ENCODE data around the gene TBL1X. TPM values are rescaled to one million over a fixed set of nuclear protein-coding genes. Genes with fewer than 3 reads are reported as not detected.

Gene TBL1X
- total RNA-seq, 1 donor from 2014 or later, result 34.5 TPM

DNA sequence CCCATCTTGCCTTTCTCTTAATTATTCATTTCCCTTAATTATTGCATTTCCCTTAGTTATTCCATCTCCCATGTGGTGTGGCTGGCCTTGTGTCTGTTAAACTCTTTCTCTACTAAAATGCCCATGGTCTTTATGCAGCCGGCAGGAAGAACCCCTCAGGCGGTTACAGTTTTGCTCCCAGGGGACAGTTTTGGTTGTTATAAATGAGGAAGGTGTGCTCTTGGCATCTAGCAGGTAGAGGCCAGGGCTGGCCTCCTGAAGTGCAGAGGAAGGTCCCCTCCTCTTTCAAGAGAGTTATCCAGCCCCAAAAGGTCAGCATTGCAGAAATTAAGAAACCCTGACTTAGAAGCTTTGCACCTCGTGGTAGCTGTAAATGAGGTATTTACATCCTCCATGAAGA, 18.0 kb downstream of the TBL1X start:
- Mint-ChIP-seq H3K27me3 (ENCODE audit: low read depth) (no peaks in the 10 kb centered on the region), H3K4me3 (no peak overlapping the region), H3K9me3 (peaks cover 52% of the 10 kb centered on the region), H3K27ac (no peak overlapping the region), H3K36me3 (peaks cover 14% of the 10 kb centered on the region), H3K4me1 (peaks cover 7% of the 10 kb centered on the region)
- DNase-seq (ENCODE audit: low spot score in 2 of 2, unreplicated experiment in 2 of 2), result no peak
- TF ChIP-seq, protein P1, sequence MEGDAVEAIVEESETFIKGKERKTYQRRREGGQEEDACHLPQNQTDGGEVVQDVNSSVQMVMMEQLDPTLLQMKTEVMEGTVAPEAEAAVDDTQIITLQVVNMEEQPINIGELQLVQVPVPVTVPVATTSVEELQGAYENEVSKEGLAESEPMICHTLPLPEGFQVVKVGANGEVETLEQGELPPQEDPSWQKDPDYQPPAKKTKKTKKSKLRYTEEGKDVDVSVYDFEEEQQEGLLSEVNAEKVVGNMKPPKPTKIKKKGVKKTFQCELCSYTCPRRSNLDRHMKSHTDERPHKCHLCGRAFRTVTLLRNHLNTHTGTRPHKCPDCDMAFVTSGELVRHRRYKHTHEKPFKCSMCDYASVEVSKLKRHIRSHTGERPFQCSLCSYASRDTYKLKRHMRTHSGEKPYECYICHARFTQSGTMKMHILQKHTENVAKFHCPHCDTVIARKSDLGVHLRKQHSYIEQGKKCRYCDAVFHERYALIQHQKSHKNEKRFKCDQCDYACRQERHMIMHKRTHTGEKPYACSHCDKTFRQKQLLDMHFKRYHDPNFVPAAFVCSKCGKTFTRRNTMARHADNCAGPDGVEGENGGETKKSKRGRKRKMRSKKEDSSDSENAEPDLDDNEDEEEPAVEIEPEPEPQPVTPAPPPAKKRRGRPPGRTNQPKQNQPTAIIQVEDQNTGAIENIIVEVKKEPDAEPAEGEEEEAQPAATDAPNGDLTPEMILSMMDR (IDR thresholded peaks at IDR 0.05; ENCODE audit: unreplicated experiment), result no peak

DNA sequence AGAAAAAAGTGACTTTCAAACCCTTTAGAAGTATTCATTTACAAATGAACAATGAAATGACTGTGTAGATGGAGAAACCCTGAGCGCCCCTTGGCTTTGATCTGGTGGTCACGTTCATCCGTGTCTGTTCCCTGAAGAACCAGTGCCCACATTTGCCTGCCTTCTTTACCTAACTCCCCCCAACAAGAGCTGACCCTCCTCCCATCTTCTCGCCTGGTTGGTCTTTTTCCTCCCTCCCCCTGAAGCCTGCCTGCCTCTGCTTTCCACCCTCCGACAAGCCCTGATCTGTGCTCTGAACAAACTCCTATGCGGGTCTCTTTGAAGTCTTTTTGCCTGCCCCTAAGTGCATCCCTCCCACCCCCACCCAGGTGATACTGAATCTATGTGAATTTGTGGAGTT, 18.5 kb downstream of the TBL1X start:
- DNase-seq (ENCODE audit: low spot score in 2 of 2, unreplicated experiment in 2 of 2), result no peak
- Mint-ChIP-seq H3K27ac (peak overlapping the region; percentile 21), H3K4me1 (peaks cover 7% of the 10 kb centered on the region), H3K9me3 (peaks cover 54% of the 10 kb centered on the region), H3K36me3 (peaks cover 14% of the 10 kb centered on the region), H3K27me3 (ENCODE audit: low read depth) (no peaks in the 10 kb centered on the region), H3K4me3 (no peak overlapping the region)
- TF ChIP-seq, protein P1 (IDR thresholded peaks at IDR 0.05; ENCODE audit: unreplicated experiment), result no peak

DNA sequence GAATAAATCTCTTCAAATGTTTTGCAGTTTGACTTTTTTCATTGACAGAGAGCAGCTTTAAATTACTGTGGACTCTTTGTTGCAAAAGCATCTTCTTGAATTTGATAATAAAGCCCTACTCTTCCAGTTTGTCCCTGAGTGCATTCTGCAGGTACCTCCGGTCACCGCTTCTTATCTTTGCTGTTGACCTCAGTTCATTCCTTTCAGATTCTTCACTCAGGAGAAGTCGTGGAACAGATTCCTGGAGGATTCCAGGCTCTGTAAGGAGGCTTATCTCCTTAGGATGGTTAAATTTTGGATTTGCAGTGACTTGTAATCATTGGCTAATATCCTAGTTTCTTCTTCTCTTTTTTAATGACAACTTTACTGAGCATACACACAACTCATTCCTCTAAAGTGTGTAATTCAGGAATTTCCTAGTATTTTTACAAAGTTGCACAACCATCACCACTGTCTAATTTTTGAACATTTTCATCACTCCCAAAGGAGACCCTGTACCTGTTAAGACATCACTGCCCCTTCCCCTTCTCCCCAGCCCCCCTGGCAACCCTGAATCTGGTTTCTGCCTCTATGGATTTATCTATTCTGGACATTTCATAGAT, 22.0 kb downstream of the TBL1X start:
- H3K27ac Mint-ChIP-seq, result peak overlapping the region; percentile 81
- H3K36me3 Mint-ChIP-seq, result peaks cover 6% of the 10 kb centered on the region
- no peak overlapping the region for H3K4me3 Mint-ChIP-seq
- no peak for DNase-seq (ENCODE audit: low spot score in 2 of 2, unreplicated experiment in 2 of 2)
- H3K27me3 Mint-ChIP-seq (ENCODE audit: low read depth), result no peaks in the 10 kb centered on the region
- TF ChIP-seq, protein P1 (IDR thresholded peaks at IDR 0.05; ENCODE audit: unreplicated experiment), result no peak
- H3K4me1 Mint-ChIP-seq, result peaks cover 8% of the 10 kb centered on the region
- peaks cover 40% of the 10 kb centered on the region for H3K9me3 Mint-ChIP-seq

DNA sequence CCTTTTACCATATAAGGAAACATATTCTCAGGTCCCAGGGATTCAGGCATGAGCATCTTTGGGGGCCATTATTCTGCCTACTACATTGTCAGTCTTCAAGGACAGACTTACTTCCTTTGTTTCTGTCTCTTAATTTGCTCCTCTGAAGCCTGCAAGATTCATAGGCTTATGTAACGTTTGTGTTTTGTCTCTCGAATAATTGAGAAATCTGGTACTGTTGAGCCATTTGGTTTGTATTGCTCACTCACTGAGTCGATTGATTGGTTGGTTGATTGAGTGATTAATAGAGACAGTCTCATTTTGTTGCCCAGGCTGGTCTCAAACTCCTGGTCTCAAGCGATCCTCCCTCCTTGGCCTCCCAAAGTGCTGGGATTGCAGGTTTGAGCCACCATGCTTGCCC, 23.7 kb downstream of the TBL1X start:
- Mint-ChIP-seq H3K9me3 (peaks cover 33% of the 10 kb centered on the region), H3K27ac (no peak overlapping the region), H3K27me3 (ENCODE audit: low read depth) (no peaks in the 10 kb centered on the region), H3K4me1 (peaks cover 19% of the 10 kb centered on the region), H3K4me3 (no peak overlapping the region), H3K36me3 (peaks cover 6% of the 10 kb centered on the region)
- TF ChIP-seq, protein P1 (IDR thresholded peaks at IDR 0.05; ENCODE audit: unreplicated experiment), result no peak
- no peak for DNase-seq (ENCODE audit: low spot score in 2 of 2, unreplicated experiment in 2 of 2)

DNA sequence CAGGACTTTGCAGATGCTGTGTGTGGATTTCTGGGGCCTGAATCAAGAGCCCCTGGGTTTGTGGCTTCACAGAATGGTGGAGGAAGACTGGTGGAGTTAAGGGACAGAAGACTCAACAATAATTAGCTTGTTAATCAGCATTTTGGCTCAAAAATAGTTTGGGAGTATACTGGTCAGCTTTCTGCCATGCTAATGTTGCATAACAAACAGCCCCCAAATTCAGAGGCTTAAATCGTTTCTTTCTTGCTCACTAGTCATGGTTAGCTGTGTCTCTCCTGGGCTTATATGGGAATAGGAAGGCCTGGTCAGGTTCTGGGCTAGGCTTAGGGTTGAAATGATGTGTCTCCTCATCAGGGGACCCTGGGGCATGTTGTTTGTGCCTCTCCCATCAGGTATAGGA, 24.4 kb downstream of the TBL1X start:
- peaks cover 19% of the 10 kb centered on the region for H3K4me1 Mint-ChIP-seq
- peaks cover 6% of the 10 kb centered on the region for H3K36me3 Mint-ChIP-seq
- TF ChIP-seq, protein P1 (IDR thresholded peaks at IDR 0.05; ENCODE audit: unreplicated experiment), result no peak
- H3K9me3 Mint-ChIP-seq, result peaks cover 33% of the 10 kb centered on the region
- H3K27me3 Mint-ChIP-seq (ENCODE audit: low read depth), result no peaks in the 10 kb centered on the region
- no peak overlapping the region for H3K4me3 Mint-ChIP-seq
- H3K27ac Mint-ChIP-seq, result no peak overlapping the region
- DNase-seq (ENCODE audit: low spot score in 2 of 2, unreplicated experiment in 2 of 2), result no peak

DNA sequence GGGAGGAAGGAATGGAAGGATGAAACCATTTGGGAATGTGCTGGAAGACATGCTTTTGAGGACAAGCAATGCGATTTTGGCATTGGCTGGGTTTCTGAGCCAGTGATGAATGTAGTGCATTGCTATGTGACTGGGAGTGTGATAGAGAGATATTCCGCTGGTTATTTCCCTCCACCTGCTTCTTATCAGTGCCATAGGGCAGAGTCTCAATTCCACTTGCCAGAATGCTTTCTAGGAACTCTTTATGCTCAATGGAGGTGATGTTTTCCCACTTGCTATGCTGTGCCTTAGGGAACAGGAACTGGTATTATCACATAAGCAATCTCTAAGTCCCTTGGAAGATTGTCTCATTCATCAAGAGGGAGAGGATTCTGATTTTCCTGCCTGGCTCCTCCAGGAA, 28.0 kb downstream of the TBL1X start:
- peaks cover 6% of the 10 kb centered on the region for H3K36me3 Mint-ChIP-seq
- H3K4me3 Mint-ChIP-seq, result no peak overlapping the region
- peaks cover 30% of the 10 kb centered on the region for H3K4me1 Mint-ChIP-seq
- no peaks in the 10 kb centered on the region for H3K27me3 Mint-ChIP-seq (ENCODE audit: low read depth)
- DNase-seq (ENCODE audit: low spot score in 2 of 2, unreplicated experiment in 2 of 2), result no peak
- TF ChIP-seq, protein P1 (IDR thresholded peaks at IDR 0.05; ENCODE audit: unreplicated experiment), result no peak
- H3K27ac Mint-ChIP-seq, result no peak overlapping the region
- peaks cover 25% of the 10 kb centered on the region for H3K9me3 Mint-ChIP-seq
